D721Med (cell line): ENCODE results near the gene PCSK5.
A peak's percentile ranks its signal among the peaks of the same experiment; 100 is the strongest.

Experiments
- DNase-seq: peaks from one replicate; pipeline ENCODE4 v3.0.0; 2011; ENCODE audit warnings: low spot score; ENCODE audit not compliant: insufficient read length
- FAIRE-seq: peaks from 2 replicates; lab custom pipeline; 2011; peaks lifted over from hg19 to GRCh38; lab: Jason Lieb, UNC
- TF ChIP-seq, protein P1 (sequence below): IDR thresholded peaks from 2 replicates; pipeline ENCODE4 v1.5.1; 2012; ENCODE audit warnings: mild to moderate bottlenecking, control low read depth; ENCODE audit not compliant: insufficient read depth; ENCODE audit errors: missing control alignments

PCSK5 gene

DNA sequence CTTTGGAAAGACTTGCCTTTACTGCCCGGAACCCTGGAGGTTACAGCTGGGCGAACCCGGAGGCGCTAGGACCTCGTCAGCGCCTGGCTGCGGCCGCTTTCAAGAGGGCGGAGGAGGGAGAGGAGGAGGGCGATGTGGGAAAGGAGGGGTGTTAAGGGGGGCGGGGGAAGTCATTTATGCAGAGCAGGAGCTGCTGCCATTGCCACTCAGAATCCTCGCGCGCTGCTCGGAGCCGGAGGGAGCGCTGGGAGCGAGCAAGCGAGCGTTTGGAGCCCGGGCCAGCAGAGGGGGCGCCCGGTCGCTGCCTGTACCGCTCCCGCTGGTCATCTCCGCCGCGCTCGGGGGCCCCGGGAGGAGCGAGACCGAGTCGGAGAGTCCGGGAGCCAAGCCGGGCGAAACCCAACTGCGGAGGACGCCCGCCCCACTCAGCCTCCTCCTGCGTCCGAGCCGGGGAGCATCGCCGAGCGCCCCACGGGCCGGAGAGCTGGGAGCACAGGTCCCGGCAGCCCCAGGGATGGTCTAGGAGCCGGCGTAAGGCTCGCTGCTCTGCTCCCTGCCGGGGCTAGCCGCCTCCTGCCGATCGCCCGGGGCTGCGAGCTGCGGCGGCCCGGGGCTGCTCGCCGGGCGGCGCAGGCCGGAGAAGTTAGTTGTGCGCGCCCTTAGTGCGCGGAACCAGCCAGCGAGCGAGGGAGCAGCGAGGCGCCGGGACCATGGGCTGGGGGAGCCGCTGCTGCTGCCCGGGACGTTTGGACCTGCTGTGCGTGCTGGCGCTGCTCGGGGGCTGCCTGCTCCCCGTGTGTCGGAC, at the start of gene PCSK5:
Gene PCSK5, plus strand, starts transcription at position 202 of the 805 bp plus-strand sequence. Its CDS starts 509 bp downstream, at position 711.
- FAIRE-seq (no peak), DNase-seq (peak; percentile 68)
- TF ChIP-seq, protein P1, sequence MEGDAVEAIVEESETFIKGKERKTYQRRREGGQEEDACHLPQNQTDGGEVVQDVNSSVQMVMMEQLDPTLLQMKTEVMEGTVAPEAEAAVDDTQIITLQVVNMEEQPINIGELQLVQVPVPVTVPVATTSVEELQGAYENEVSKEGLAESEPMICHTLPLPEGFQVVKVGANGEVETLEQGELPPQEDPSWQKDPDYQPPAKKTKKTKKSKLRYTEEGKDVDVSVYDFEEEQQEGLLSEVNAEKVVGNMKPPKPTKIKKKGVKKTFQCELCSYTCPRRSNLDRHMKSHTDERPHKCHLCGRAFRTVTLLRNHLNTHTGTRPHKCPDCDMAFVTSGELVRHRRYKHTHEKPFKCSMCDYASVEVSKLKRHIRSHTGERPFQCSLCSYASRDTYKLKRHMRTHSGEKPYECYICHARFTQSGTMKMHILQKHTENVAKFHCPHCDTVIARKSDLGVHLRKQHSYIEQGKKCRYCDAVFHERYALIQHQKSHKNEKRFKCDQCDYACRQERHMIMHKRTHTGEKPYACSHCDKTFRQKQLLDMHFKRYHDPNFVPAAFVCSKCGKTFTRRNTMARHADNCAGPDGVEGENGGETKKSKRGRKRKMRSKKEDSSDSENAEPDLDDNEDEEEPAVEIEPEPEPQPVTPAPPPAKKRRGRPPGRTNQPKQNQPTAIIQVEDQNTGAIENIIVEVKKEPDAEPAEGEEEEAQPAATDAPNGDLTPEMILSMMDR, result peak; percentile 3

DNA sequence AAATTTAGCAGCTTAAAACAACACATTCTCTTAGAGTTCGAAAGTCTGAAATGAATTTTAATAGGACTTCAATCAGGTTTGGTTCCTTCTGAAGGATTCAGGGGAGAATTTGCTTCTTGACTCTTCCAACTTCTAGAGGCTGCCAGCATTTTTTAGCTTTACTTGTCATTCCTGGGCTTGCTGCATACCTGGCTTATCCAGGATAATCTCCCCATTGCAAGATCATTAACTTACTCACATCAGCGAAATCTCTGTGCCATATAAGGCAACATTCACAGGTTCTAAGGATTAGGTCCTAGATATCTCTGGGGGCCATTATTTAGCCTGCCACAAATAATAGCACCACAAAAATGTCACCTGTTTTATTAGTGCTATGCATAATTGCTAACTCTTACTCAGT, 46.2 kb upstream of the PCSK5 start:
- TF ChIP-seq, protein P1, result no peak
- FAIRE-seq (no peak), DNase-seq (no peak)

DNA sequence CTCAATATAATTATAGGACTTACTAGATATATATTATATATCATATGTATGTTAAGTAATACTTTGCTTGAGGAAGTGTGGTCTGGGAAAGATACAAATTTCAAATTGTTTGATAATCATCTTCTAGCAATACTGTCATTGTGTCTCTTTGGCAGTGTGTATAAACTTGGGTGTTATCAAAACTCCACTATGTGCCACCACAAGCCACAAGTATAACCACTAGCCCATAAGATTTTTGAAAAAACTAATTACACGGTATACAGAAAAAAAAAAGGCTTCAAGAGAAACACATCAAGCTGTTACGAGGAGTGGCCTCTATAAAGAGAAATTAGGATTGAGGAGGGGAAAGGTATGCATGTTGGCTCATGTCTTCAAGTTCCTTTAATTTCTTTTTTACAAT, 44.7 kb upstream of the PCSK5 start:
- FAIRE-seq (no peak), DNase-seq (no peak)
- TF ChIP-seq, protein P1, result no peak

DNA sequence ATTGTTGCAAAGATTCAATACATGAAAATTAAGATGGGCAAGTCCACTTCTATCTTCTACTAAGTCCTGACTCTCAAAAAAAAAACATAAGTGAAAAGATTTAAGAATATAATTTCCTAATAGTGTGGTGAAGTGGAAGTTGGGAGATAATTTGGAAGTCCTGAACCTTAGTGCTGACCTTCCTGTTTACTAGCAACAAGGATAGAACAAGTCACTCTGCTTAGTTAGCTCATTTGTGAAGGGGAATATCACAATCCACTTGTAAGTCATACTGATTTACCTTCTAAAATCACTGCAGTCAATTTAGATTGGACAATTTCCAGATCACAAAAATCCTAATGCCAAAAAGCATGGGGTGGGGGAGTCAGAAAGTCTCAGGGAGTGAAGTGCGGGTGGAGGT, 43.4 kb upstream of the PCSK5 start:
- TF ChIP-seq, protein P1, result no peak
- no peak for FAIRE-seq
- DNase-seq, result no peak

DNA sequence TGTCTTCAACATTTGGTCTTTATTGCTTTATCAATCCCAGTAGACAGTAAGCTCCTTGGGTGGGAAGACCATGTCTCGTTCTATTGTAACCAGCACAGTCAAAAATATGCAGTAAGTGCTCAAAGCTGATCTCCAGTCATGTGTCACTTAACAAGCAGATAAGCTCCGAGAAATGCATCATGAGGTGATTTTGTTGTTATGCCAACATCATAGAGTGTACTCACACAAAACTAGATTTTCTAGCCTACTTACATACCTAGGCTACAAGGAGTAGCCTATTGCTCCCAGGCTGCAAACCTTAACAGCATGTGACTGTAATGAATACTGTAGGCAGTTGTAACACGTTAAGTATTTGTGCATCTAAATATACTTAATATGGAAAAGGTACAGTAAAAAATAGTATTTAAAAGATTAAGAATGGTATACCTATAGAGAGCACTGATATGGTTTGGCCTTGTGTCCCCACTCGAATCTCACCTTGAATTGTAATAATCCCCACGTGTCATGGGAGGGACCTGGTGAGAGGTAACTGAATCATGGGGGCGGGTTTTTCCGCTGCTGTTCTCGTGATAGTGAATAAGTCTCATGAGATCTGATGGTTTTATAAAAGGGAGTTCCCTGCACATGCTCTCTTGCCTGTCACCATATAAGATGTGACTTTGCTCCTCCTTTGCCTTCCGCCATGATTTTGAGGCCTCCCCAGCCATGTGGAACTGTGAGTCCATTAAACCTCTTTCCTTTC, 39.8 kb upstream of the PCSK5 start:
- no peak for FAIRE-seq
- no peak for DNase-seq
- TF ChIP-seq, protein P1, result no peak

DNA sequence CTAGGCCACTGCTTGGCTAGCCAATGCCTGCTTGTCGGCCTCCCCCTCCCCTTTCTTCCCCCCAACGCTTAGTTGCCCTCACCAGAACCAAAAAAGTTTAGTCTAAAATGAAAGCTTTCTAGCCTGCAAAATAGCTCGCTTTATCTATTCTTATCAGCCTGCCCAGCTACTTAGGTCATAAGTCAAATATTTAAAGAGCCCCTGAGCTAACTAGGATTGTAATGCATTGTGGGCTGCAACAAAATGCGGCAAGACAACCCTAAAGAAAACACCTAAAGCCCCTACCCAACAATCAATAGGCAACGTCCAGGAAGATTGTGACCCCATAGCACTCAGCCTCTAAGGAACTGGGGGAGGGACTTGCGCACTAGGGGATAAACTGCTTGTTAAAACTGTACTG, 38.6 kb upstream of the PCSK5 start:
- TF ChIP-seq, protein P1, result no peak
- no peak for DNase-seq
- no peak for FAIRE-seq
